Measurements from ENCODE around the gene PAM16.

PAM16 gene

GRCh38 chr16:4386951-4387565, 35.9 kb upstream of the PAM16 start:
- no peak for TF ChIP-seq CTCF (IDR thresholded peaks at IDR 0.05; ENCODE audit: control extremely low read depth, extremely low read depth, low read depth, missing control alignments)
- DNase-seq (ENCODE audit: extremely low spot score) = no peak
- ChIA-PET POLR2A (no interaction called here), CTCF (interaction anchor here (8.3 kb wide), 1 partner anchor 16 kb away, joined by 100 read pairs; no protein-coding TSS in a partner anchor)

GRCh38 chr16:4386451-4386805, 35.3 kb upstream of the PAM16 start:
- no peak for TF ChIP-seq CTCF (IDR thresholded peaks at IDR 0.05; ENCODE audit: control extremely low read depth, extremely low read depth, low read depth, missing control alignments)
- POLR2A ChIA-PET = no interaction called here
- CTCF ChIA-PET = interaction anchor here (8.3 kb wide), 1 partner anchor 17 kb away, joined by 100 read pairs; no protein-coding TSS in a partner anchor
- DNase-seq (ENCODE audit: extremely low spot score) = no peak

DNA sequence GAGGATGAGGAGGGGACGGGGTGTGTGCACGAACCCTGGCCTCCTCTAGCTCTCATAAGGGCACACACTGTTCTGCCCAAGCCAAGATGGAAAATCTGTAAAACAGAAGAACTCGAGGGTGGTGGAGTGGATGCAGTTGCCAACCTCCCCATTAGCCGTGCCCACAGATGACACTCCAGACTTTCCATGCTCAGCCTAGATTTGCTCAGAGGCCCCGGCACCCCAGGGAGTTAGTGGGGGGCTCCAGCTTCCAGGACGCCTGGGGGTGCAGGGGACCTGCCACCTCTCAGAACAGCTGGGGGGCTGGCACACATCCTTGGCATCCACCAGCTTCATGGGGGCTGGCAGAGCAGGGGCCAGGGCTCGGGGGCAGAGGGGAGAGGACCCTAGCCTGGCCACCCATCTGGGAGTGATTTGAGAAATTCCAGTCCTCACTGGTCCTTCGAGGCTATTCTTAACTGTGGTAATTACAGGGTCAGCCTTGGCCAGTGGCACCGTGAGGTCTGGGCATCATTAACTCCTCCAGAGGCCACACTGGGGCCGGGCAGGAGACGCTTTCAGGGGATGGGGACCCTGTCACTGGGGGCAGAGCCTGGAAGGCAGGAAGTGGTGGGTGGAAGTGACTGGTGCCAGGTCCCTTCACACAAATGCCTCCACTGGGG, 34.8 kb upstream of the PAM16 start:
- ChIA-PET CTCF (interaction anchor here (8.3 kb wide), 1 partner anchor 17 kb away, joined by 100 read pairs; no protein-coding TSS in a partner anchor), POLR2A (no interaction called here)
- TF ChIP-seq CTCF (IDR thresholded peaks at IDR 0.05; ENCODE audit: control extremely low read depth, extremely low read depth, low read depth, missing control alignments) = no peak
- DNase-seq (ENCODE audit: extremely low spot score) = no peak

GRCh38 chr16:4385066-4385788, 34.1 kb upstream of the PAM16 start:
- no peak for TF ChIP-seq CTCF (IDR thresholded peaks at IDR 0.05; ENCODE audit: control extremely low read depth, extremely low read depth, low read depth, missing control alignments)
- ChIA-PET POLR2A (no interaction called here), CTCF (no interaction called here)

GRCh38 chr16:4384509-4384942, 33.4 kb upstream of the PAM16 start:
- no peak for DNase-seq (ENCODE audit: extremely low spot score)
- TF ChIP-seq CTCF (IDR thresholded peaks at IDR 0.05; ENCODE audit: control extremely low read depth, extremely low read depth, low read depth, missing control alignments) = no peak
- ChIA-PET POLR2A (no interaction called here), CTCF (no interaction called here)

More at GRCh38 chr16:4385066-4385788, 34.1 kb upstream of the PAM16 start:
- DNase-seq (ENCODE audit: extremely low spot score) = no peak

DNA sequence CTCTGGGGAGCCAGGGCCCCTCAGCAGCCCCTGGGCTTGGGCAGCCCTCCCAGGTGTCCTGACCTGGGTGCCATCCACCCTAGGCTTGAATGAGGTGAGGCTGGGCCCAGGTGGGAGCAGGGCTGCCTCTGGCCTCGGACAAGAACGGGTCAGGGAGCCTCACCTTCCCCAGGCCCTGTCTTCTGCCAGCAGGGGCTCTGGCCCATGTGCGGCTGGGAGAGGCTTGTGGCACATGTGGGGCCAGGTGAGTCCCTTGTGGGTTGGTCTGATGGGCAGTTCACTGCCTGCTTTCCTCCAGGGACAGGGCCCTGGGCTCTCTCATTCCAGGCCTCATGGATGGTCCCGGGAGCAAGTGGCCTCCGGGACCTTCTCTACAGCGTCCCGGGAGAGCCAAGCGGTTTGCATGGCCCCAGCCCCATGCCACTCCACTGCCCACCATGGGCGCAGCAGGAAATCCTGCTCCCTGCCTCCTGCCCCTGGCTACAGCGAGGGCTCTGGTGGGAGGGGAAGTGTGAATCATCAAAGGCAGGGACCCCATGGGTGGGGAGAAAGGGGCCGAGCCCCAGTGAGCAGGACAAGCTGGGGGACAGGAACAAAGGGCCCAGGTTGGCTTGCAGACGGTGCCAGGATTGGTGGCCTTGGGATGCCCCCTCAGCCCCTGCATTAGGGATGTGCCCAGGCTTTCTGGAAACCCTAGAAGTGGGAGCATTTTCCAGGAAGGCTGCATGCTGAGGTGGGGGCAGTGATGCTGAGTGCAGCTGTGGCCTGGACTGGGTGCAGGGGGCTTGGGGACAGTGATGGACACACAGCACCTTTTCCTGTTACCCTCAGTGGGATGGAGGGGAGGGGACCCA, 32.7 kb upstream of the PAM16 start:
- TF ChIP-seq CTCF (IDR thresholded peaks at IDR 0.05; ENCODE audit: control extremely low read depth, extremely low read depth, low read depth, missing control alignments) = no peak
- CTCF ChIA-PET = no interaction called here
- DNase-seq (ENCODE audit: extremely low spot score) = no peak
- POLR2A ChIA-PET = no interaction called here
